ENCODE data around the gene NOP53.
A peak's percentile ranks its signal among the peaks of the same experiment; 100 is the strongest.

DNA sequence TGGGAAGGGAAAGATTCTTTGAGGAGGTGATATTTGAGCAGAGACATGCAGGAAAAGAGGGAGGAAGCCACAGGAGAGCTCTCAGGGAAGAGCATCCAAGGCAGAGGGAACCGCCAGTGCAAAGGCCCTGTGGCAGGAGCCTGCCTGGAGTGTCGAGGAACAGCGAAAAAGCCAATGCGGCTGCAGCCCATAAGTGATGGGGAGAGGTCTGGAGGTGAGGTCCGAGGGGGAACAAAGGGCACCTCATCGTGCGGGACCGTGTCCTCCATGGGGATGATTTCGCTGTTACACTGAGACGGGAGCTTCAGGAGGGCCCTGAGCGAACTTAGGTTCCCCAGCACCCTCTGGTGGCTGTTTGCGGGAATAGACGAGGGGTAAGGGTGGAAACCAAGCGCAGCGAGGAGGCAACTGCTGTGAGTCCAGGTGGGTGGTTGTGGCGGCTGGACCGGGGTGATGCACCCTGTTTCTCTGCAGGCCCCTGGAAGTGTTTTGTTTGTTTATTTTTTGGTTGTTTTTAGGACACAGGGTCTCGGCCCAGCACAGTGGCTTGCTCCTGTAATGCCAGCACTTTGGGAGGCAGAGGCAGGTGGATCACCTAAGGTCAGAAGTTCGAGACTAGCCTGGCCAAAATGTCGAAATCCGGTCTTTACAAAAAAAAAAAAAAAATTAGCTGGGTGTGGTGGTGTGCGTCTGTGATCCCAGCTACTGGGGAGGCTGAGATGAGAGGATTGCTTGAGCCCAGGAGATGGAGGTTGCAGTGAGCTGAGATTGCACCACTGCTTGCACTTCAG is 38.0 kb upstream of the NOP53 start:
- TF ChIP-seq, protein P1, sequence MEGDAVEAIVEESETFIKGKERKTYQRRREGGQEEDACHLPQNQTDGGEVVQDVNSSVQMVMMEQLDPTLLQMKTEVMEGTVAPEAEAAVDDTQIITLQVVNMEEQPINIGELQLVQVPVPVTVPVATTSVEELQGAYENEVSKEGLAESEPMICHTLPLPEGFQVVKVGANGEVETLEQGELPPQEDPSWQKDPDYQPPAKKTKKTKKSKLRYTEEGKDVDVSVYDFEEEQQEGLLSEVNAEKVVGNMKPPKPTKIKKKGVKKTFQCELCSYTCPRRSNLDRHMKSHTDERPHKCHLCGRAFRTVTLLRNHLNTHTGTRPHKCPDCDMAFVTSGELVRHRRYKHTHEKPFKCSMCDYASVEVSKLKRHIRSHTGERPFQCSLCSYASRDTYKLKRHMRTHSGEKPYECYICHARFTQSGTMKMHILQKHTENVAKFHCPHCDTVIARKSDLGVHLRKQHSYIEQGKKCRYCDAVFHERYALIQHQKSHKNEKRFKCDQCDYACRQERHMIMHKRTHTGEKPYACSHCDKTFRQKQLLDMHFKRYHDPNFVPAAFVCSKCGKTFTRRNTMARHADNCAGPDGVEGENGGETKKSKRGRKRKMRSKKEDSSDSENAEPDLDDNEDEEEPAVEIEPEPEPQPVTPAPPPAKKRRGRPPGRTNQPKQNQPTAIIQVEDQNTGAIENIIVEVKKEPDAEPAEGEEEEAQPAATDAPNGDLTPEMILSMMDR (IDR thresholded peaks at IDR 0.05; ENCODE audit: insufficient read depth, low read length), result peak; percentile 83
- TF ChIP-seq POLR2AphosphoS5 (IDR thresholded peaks at IDR 0.05; ENCODE audit: low read depth), result no peak
- TF ChIP-seq, protein P2, sequence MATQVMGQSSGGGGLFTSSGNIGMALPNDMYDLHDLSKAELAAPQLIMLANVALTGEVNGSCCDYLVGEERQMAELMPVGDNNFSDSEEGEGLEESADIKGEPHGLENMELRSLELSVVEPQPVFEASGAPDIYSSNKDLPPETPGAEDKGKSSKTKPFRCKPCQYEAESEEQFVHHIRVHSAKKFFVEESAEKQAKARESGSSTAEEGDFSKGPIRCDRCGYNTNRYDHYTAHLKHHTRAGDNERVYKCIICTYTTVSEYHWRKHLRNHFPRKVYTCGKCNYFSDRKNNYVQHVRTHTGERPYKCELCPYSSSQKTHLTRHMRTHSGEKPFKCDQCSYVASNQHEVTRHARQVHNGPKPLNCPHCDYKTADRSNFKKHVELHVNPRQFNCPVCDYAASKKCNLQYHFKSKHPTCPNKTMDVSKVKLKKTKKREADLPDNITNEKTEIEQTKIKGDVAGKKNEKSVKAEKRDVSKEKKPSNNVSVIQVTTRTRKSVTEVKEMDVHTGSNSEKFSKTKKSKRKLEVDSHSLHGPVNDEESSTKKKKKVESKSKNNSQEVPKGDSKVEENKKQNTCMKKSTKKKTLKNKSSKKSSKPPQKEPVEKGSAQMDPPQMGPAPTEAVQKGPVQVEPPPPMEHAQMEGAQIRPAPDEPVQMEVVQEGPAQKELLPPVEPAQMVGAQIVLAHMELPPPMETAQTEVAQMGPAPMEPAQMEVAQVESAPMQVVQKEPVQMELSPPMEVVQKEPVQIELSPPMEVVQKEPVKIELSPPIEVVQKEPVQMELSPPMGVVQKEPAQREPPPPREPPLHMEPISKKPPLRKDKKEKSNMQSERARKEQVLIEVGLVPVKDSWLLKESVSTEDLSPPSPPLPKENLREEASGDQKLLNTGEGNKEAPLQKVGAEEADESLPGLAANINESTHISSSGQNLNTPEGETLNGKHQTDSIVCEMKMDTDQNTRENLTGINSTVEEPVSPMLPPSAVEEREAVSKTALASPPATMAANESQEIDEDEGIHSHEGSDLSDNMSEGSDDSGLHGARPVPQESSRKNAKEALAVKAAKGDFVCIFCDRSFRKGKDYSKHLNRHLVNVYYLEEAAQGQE (IDR thresholded peaks at IDR 0.05; ENCODE audit: insufficient replicate concordance, low read depth), result no peak
- TF ChIP-seq GABPA (IDR thresholded peaks at IDR 0.05; ENCODE audit: low read depth), result no peak
- no peak for TF ChIP-seq SPI1 (IDR thresholded peaks at IDR 0.05; ENCODE audit: borderline replicate concordance, low read depth)
